ENCODE data around the gene SPDL1. TPM values are rescaled to one million over a fixed set of nuclear protein-coding genes. Genes with fewer than 3 reads are reported as not detected.

Gene SPDL1
- polyA plus RNA-seq, 1 donor = 48.8 TPM

DNA sequence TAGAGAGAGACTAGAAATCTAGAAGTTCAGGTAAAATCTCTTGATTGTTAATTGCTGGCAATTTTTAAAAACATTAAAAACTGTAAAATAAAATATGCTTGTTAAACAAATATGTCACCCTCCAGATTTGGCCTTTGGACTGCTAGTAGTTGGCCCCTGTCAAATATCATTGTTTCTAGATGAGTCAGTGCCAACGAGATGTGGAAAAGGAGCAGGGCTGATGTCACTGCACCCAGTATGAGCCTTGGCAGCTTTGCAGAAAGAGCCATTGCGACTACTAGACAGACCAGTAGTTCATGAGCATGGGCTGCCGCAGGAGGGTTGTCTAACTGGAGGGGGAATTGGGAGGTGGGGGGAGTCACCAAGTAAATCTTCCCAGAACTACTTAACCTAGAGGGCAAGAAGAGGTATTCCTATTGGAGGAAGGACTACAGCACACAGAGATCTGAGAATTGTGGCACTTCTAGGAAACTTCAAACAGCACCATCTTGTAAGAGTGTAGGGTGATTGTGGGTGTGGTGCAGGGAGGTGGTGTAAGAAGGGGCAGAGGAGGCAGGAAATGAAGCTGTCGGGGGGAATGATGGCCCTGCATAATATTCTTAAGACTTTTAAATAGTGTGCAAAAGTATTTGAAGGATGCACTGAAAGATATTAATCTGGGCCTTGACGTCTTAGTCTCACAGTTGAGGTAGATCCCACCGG, 46.4 kb downstream of the SPDL1 start:
- no peak for DNase-seq

DNA sequence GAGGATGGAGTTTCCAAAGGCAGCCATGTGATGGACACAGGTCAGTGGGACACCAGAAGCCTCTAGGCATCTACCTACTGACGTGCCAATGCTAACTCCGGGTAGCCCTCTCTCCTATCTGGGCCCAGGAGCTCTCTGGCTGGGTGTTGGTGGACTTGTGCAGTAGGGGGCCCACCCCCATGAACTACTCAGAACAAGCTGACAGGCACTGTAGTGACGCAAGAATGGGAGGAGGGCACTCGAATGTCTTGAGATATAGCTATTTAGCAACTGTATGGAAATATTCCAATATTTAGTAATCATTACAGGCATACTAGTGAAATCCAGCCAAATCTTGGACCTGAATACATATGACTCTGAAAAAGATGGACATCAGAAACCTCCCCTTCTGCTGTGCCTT, 47.8 kb downstream of the SPDL1 start:
- DNase-seq = no peak

GRCh38 chr5:169632946-169633345, 49.4 kb downstream of the SPDL1 start:
- no peak for DNase-seq

DNA sequence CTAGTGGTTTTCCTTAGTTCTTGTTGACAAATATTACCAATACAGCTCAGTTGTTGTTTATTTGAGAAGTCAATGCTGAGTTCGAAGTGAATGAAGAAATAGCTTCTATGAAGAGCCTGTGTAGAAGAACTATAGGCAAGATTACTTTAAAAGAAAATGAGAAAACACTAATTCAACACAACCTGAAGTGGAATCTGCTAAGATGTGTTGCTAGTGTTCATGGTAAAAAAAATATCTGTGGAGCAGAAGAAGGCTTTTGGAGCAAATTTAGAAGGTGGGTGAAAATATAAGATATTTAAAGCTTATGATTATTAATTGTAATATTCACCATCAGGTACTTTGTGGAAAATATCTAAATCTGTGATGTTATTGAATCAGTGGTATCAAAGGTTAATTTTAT, 51.0 kb downstream of the SPDL1 start:
- DNase-seq = no peak

GRCh38 chr5:169635936-169636335, 52.4 kb downstream of the SPDL1 start:
- DNase-seq = no peak

- DNase-seq = no peak
Measured at GRCh38 chr5:169636477-169637084, 53.0 kb downstream of the SPDL1 start.

DNA sequence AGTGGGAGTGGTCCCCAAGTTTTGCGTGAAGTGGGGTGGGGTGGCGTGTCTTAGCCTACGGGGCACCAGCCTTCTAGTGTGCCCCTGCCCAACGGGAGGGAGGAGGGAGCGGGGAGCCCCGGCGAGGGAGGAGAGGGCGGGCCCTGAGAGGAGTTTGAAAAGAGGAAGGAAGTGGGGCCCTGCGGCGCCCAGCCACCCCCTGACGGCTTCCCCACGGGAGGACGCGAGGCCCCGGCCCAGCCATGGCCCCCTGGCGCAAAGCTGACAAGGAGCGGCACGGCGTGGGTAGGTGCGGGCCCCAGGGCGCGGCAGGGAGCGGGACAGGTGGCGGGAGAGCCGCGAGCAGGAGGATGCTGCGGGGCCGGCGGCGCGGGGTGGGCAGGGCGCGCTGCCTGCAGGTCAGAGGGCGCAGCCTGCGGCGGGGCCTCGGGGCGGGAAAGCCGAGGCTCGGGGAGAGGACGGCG, 53.5 kb downstream of the SPDL1 start, which contains the start of gene DOCK2:
Gene DOCK2, plus strand, starts transcription at position 191 of the 464 bp plus-strand sequence. Its CDS starts 52 bp downstream, at position 243.
- no peak for DNase-seq

DNA sequence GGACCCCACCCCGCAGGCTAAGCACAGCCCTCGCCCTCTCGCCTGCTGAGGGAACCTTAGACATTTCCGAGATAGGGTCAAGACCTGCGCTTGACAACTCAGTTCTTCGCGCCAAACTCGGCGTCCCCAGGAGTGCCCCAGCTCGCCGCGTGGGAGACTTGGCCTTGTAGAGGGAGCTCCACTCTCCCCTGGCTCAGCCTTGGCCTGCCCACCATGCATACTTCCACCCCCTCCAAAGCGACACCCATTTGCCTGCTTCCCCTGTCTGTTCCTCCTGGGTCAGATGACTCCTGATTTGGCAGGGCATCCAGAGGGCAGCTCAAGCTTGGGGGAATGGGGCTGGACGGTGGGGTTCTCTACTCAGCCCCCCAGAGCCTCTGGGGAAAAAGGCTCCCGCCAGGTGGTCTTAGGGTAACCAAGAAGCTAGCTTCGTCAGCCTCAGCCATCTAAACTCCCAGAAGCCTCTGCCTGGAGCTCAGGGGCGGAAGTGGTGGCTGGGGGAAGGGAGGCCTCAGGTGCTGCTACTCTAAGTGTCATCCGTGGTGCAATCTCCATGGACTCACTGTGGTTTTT, 54.1 kb downstream of the SPDL1 start:
- no peak for DNase-seq

DNA sequence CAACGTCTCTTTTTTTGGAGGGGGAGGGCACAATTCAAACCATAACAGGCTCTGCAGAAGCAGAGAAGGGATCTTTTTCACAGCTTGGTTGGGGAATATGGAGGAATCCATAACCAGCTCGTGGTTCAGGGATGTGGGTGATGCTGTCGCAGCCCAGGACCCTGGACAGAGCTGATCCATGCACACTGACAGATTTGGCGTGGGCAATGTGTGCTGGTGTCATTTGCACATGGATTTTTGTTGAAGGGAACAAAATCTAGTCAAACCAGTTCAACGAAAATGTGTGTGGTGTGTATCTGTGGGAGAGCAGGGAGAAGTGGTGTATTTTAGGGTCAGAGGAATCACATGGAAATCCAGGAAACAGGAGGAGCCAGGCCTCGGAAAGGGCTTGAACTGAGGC, 57.7 kb downstream of the SPDL1 start:
- peak; percentile 43 for DNase-seq

DNA sequence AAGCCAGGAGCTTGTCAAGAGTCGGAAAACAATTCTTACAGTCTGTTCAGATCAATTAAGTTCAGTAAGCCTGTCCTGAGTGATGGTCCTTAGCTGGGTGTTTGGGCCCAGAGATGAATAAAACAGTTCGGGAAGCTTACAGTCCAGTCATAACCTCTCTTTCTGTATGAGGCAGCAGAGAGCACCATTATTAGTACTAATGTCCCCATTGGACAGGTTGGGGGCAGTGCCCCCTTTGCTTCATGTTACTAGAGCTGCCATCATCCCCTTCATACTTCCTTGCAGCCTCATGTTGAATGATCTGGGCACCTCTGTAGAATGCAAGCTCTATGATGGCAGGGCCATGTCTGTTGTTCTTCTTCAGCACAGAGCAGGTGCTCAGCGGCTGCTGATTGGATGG, 63.3 kb downstream of the SPDL1 start:
- no peak for DNase-seq

GRCh38 chr5:169647566-169647965, 64.0 kb downstream of the SPDL1 start:
- DNase-seq = peak; percentile 6

DNA sequence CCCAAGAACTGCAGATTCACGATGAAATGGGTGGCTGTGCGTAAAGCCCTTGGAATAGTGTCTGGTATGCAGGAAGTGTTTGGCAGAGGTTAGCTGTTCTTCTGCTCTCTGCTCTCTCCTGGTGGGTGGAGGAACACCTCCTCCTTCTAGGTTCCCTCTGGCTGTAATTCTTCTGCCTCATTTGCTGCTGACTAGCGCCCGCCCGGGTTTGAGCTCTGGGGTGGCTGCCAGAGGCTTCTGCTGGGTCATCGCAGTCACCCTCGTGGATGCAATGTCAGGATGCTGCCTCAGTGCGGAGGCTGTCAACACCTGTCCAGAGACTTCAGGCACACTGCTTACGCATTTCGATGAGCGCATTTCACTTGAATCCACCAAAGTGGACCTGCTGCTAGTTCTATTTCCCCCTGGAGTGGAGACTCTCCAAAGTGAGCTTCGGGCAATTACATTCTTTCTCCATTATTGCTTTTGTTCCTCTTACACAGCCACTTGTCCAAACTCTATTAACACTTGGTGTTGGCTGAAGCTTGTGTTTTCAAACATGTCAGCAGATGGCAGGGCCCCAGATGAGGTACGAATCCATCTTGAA, 65.2 kb downstream of the SPDL1 start:
- DNase-seq = no peak

DNA sequence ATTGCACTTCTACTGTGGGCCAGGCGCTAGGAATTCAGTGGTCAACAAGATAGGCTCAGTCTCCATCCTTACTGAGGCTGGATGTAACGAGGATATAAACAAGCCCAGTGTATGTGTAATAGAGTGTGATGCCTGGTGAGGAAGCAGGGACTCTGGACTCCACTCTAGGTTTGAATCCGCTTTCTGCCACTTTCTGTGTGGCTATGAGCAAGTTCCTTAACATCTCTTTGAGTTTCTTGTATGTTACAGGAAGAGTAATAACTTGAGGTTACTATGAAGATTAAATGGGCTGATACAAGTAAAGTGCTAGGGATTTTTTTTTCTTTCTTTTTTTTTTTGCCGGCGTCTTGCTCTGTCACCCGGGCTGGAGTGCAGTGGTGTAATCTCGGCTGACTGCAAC, 65.9 kb downstream of the SPDL1 start:
- no peak for DNase-seq

DNA sequence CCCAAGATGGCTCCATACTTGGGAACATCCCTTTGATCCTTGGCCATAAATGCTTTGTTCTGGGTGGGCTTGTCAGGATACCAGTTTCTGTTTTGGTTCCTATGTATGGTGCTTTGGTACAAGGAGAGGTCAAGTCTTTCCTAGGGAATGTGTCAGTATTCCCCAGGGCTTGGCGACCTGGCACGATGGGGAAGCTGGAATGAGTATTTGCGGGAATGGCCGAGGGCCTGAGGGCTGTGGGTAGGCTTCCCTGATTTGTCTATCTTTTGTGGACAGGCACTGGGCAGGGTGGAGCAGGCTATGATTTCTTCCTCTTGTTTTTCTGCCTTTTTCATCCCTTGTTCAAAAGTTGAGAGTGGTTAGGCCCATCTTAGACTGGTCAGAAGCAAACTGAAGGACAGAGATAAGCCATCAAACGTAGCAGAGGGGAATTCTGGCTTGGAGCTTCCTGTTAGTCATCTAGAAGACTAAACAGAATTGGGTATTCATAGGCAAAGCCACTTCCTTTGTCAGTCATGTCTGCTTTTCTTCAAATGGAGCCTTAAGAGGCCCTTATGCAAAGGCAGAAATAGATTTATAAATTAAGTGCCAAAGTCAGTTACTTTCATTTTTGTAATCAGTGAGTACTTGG, 67.2 kb downstream of the SPDL1 start:
- no peak for DNase-seq

GRCh38 chr5:169651526-169651925, 68.0 kb downstream of the SPDL1 start:
- no peak for DNase-seq

DNA sequence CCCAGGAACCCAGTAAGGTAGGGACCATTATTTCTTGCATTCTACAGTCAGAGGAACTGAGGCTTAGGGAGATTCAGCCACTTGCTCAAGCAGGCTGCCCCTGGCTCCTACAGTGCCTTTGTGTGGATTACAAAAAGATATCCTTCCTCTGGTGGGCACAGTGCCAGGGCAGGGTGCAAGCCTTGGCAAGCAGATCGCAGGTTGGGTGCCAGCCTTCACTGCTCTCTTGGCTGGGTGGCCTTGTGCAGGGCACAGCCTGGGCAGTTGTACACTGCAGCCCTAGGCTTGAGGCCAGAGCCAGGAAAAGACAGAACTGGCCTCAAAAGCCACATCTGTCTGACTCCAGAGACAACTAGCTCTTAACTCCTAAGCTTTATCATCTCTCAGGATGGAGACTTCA, 68.5 kb downstream of the SPDL1 start:
- no peak for DNase-seq

DNA sequence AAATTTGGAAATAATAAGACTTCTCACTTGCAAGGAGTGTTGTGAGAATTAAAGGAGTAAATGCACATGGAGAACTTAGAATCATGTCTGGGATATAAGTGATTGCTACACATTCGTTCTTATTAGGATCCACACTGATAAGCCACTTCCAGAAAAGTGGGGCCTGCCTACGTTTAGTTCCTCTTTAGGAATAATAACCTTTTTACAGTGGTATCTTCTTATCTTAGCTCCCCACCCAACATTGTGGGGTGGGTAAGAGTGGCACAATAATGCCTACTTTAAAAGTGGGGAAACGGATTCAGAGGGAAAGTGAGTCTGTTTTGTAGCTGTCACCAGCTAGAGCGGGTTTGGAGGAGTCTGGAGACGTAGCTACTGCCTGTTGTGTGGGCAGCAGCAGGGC, 69.5 kb downstream of the SPDL1 start:
- no peak for DNase-seq

Other genes with a start within 250 kb of the SPDL1 start
- gene DOCK2, start 53.5 kb downstream of the SPDL1 start, polyA plus RNA-seq (ENCODE audit: insufficient read length) = 2.6 TPM

Data from left kidney (tissue), 2 donors.